RPMI7951 (cell line): ENCODE data around the gene ATP1A3. TPM values are rescaled to one million over a fixed set of nuclear protein-coding genes. Genes with fewer than 3 reads are reported as not detected.
"Not testable (repeated sequence)": the region's sequence is repeated elsewhere in the genome, so short reads cannot be mapped to it uniquely, and the experiment has no call there.

Experiments used
- DNase-seq: peaks from one replicate; pipeline ENCODE4 v3.0.0-alpha.2; 2012; ENCODE audit warnings: low read depth
- total RNA-seq: library from RNA; depleted of rRNA; stranded (reverse); fragments of >200 nt; shearing (Covaris generic); gene quantifications from 2 replicates; pipeline ENCODE4 v1.2.3, GENCODE V29; 2014

Gene ATP1A3
- total RNA-seq, 1 experiment from 2014 or later, result under 0.01 TPM

GRCh38 chr19:42010245-42011126, 16.5 kb upstream of the ATP1A3 start:
- DNase-seq, result no peak

- DNase-seq, result no peak
Observed at GRCh38 chr19:42006569-42006968, 12.5 kb upstream of the ATP1A3 start.

GRCh38 chr19:42005504-42005903, 11.5 kb upstream of the ATP1A3 start:
- DNase-seq, result no peak

- DNase-seq, result no peak
Observed at GRCh38 chr19:42003506-42004294, 9.7 kb upstream of the ATP1A3 start.

- DNase-seq, result no peak
Observed at GRCh38 chr19:41999878-42000208, 5.8 kb upstream of the ATP1A3 start.

- no peak for DNase-seq
Observed at GRCh38 chr19:41999071-41999877, 5.2 kb upstream of the ATP1A3 start.

- no peak for DNase-seq
Observed at GRCh38 chr19:41998246-41999020, 4.4 kb upstream of the ATP1A3 start.

GRCh38 chr19:41997851-41998229, 3.8 kb upstream of the ATP1A3 start:
- DNase-seq, result no peak

GRCh38 chr19:41997121-41997850, 3.3 kb upstream of the ATP1A3 start:
- DNase-seq, result peak; percentile 36

- DNase-seq, result no peak
Observed at GRCh38 chr19:41995959-41996797, 2.1 kb upstream of the ATP1A3 start.

- no peak for DNase-seq
Observed at GRCh38 chr19:41994994-41995958, 1.2 kb upstream of the ATP1A3 start.

- DNase-seq, result no peak
Observed at GRCh38 chr19:41994521-41994971, 516 bp upstream of the ATP1A3 start.

- not testable (repeated sequence) for DNase-seq
Observed at GRCh38 chr19:41991925-41992569, 2.0 kb downstream of the ATP1A3 start.

GRCh38 chr19:41991025-41991424, 3.0 kb downstream of the ATP1A3 start:
- no peak for DNase-seq

GRCh38 chr19:41990615-41991014, 3.4 kb downstream of the ATP1A3 start:
- DNase-seq, result no peak

GRCh38 chr19:41990028-41990427, 4.0 kb downstream of the ATP1A3 start:
- no peak for DNase-seq

- no peak for DNase-seq
Observed at GRCh38 chr19:41988947-41989346, 5.1 kb downstream of the ATP1A3 start.
